CD4-positive, alpha-beta memory T cell (primary cell): ENCODE data around the gene KRTAP5-2. TPM values are rescaled to one million over a fixed set of nuclear protein-coding genes. Genes with fewer than 3 reads are reported as not detected.

Experiments used
- CTCF ChIA-PET: fragments of 350-600 bp; sonication (Branson Sonifier 250); formaldehyde crosslinking; loops from one replicate; lab custom pipeline; 2021; ENCODE audit warnings: inconsistent platforms; ENCODE audit not compliant: partially characterized antibody; lab: Charles Lee
- POLR2A ChIA-PET: fragments of 350-600 bp; sonication (Branson Sonifier 250); formaldehyde crosslinking; loops from one replicate; lab custom pipeline; 2021; ENCODE audit not compliant: partially characterized antibody; lab: Charles Lee
- DNase-seq, 5 donors: peaks; one replicate each; pipeline versions ENCODE4 v3.0.0 to v3.0.0-alpha.2; 2020 to 2022; ENCODE audit warnings: mixed read lengths in 1 of 5
- H3K27ac ChIP-seq: one replicate; pipeline ENCODE4 v1.7.0; 2013; ENCODE audit warnings: low read depth, low read length
- H3K27me3 ChIP-seq: 2 replicates; pipeline ENCODE4 v1.7.0; 2013; ENCODE audit warnings: mild to moderate bottlenecking, low read length, moderate library complexity; ENCODE audit not compliant: insufficient read depth
- H3K36me3 ChIP-seq: 2 replicates; pipeline ENCODE4 v1.7.0; 2013; ENCODE audit warnings: mild to moderate bottlenecking, low read length, moderate library complexity; ENCODE audit not compliant: insufficient read depth
- H3K4me1 ChIP-seq: 2 replicates; pipeline ENCODE4 v1.7.0; 2013; ENCODE audit warnings: mild to moderate bottlenecking, low read length, moderate library complexity; ENCODE audit not compliant: insufficient read depth
- H3K4me3 ChIP-seq, 2 donors: one replicate each; pipeline ENCODE4 v1.7.0; 2013; ENCODE audit warnings: low read length in 2 of 2, mild to moderate bottlenecking in 1 of 2
- H3K9me3 ChIP-seq, 2 donors: one replicate each; pipeline ENCODE4 v1.7.0; 2013; ENCODE audit warnings: low read length in 2 of 2, control low read depth in 1 of 2; ENCODE audit not compliant: control insufficient read depth in 1 of 2
- H3K27ac Mint-ChIP-seq, 7 donors: one replicate each; pipeline ENCODE4 v1.8.0; 2020 to 2021; ENCODE audit warnings: mixed read lengths in 7 of 7, mild to moderate bottlenecking in 6 of 7, inconsistent platforms in 3 of 7, moderate library complexity in 3 of 7
- H3K27me3 Mint-ChIP-seq, 2 donors: one replicate each; pipeline ENCODE4 v1.8.0; 2020 to 2021; ENCODE audit warnings: mixed read lengths in 2 of 2
- H3K36me3 Mint-ChIP-seq, 2 donors: one replicate each; pipeline ENCODE4 v1.8.0; 2020 to 2021; ENCODE audit warnings: mixed read lengths in 2 of 2, inconsistent platforms in 1 of 2, mild to moderate bottlenecking in 1 of 2
- H3K4me1 Mint-ChIP-seq, 4 donors: one replicate each; pipeline ENCODE4 v1.8.0; 2020 to 2021; ENCODE audit warnings: mixed read lengths in 4 of 4, mild to moderate bottlenecking in 1 of 4
- H3K4me3 Mint-ChIP-seq, 8 donors: one replicate each; pipeline ENCODE4 v1.8.0; 2020 to 2021; ENCODE audit warnings: mixed read lengths in 8 of 8, mild to moderate bottlenecking in 7 of 8, moderate library complexity in 6 of 8, inconsistent platforms in 3 of 8
- H3K9me3 Mint-ChIP-seq, 8 donors: one replicate each; pipeline ENCODE4 v1.8.0; 2020 to 2021; ENCODE audit warnings: mixed read lengths in 8 of 8, mild to moderate bottlenecking in 5 of 8, inconsistent platforms in 3 of 8, moderate library complexity in 1 of 8
- intact Hi-C: fragments of 100-400 bp; cut with micrococcal nuclease; formaldehyde crosslinking; loops from one replicate; pipeline ENCODE4 v1.15.1; 2023
- polyA plus RNA-seq, 2 donors: library from polyadenylated mRNA; unstranded; fragments of 300-500 nt; fragmentation: Illumina TruSeq; gene quantifications; one replicate each; pipeline ENCODE4 v1.2.3, GENCODE V29; 2021
- total RNA-seq, 2 experiments: library from RNA; stranded (reverse); gene quantifications; one replicate each; pipeline ENCODE4 v1.2.3, GENCODE V29; 2021

KRTAP5-2 gene
- total and polyA plus RNA-seq, 4 experiments from 2014 or later = not detected

DNA sequence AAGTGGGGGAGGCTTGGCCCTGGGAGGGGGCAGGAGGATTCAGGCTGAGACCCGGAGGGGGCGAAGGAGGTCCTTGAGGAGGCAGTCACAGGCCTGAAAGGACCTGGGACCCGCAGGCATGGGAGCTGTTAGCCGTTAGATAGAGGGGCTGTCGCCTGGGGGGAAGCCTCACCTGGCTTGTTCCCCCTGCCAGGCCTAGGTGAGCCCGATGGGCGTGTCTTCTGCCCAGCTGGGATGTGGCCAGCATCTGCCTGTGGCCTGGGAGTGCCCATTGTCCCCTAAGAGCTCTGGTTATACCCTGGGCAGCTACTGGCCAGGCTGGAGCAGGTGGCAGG, 24.2 kb downstream of the KRTAP5-2 start:
- Mint-ChIP-seq H3K27ac (peak overlapping the region; percentile 91 to 97 (median 95)), H3K4me1 (peaks cover 7 to 26% (median 10%) of the 10 kb centered on the region in 4 donors), H3K4me3 (peak overlapping the region; percentile 78 to 95 (median 86)), H3K9me3 (peaks cover 0 to 11% (median 3%) of the 10 kb centered on the region in 8 donors), H3K36me3 (peaks cover 0 to 7% of the 10 kb centered on the region in 2 donors), H3K27me3 (no peaks in the 10 kb centered on the region)
- CTCF ChIA-PET = interaction anchor here (0.8 to 5.4 kb wide), 16 partner anchors 8 to 371 kb away, joined by 3 to 54 read pairs (median 7); partner anchors contain the start of gene KRTAP5-1
- POLR2A ChIA-PET = interaction anchor here (0.6 to 5.7 kb wide), 13 partner anchors 9 to 369 kb away, joined by 3 to 72 read pairs (median 6); partner anchors contain the start of gene TOLLIP
- DNase-seq = peak in 1 of 5 donors; percentile 56
- Histone ChIP-seq H3K4me1 (peaks cover 30% of the 10 kb centered on the region), H3K4me3 (peak overlapping the region; percentile 42 to 58), H3K36me3 (no peaks in the 10 kb centered on the region), H3K27me3 (no peaks in the 10 kb centered on the region), H3K9me3 (no peaks in the 10 kb centered on the region), H3K27ac (peak overlapping the region; percentile 92)
- intact Hi-C loops = loop anchor here (1.0 to 5.0 kb wide), 7 partner anchors 15 to 310 kb away; partner anchors contain the start of gene TOLLIP

- peak overlapping the region; percentile 78 to 95 (median 86) for H3K4me3 Mint-ChIP-seq
- Histone ChIP-seq H3K27ac (peak overlapping the region; percentile 92), H3K36me3 (no peaks in the 10 kb centered on the region), H3K4me1 (peaks cover 30% of the 10 kb centered on the region), H3K27me3 (no peaks in the 10 kb centered on the region), H3K4me3 (peak overlapping the region; percentile 42 to 58), H3K9me3 (no peaks in the 10 kb centered on the region)
- DNase-seq = peak; percentile 38 to 76 (median 51)
- H3K9me3 Mint-ChIP-seq = peaks cover 0 to 6% (median 0%) of the 10 kb centered on the region in 8 donors
- H3K27me3 Mint-ChIP-seq = no peaks in the 10 kb centered on the region
- POLR2A ChIA-PET = interaction anchor here (0.6 to 5.7 kb wide), 11 partner anchors 8 to 369 kb away, joined by 3 to 72 read pairs (median 5); partner anchors contain the start of genes LSP1 and TOLLIP
- H3K4me1 Mint-ChIP-seq = peaks cover 7 to 32% (median 10%) of the 10 kb centered on the region in 4 donors
- peaks cover 0 to 3% of the 10 kb centered on the region in 2 donors for H3K36me3 Mint-ChIP-seq
- CTCF ChIA-PET = interaction anchor here (0.8 to 3.6 kb wide), 12 partner anchors 8 to 371 kb away, joined by 3 to 54 read pairs (median 8); partner anchors contain the start of gene KRTAP5-1
- intact Hi-C loops = loop anchor here (5.0 kb wide), 1 partner anchor 191 kb away; no protein-coding TSS in a partner anchor
- peak overlapping the region; percentile 91 to 97 (median 95) for H3K27ac Mint-ChIP-seq
These were observed 24.8 kb downstream of the KRTAP5-2 start for GRCh38 chr11:1573077-1573902.

DNA sequence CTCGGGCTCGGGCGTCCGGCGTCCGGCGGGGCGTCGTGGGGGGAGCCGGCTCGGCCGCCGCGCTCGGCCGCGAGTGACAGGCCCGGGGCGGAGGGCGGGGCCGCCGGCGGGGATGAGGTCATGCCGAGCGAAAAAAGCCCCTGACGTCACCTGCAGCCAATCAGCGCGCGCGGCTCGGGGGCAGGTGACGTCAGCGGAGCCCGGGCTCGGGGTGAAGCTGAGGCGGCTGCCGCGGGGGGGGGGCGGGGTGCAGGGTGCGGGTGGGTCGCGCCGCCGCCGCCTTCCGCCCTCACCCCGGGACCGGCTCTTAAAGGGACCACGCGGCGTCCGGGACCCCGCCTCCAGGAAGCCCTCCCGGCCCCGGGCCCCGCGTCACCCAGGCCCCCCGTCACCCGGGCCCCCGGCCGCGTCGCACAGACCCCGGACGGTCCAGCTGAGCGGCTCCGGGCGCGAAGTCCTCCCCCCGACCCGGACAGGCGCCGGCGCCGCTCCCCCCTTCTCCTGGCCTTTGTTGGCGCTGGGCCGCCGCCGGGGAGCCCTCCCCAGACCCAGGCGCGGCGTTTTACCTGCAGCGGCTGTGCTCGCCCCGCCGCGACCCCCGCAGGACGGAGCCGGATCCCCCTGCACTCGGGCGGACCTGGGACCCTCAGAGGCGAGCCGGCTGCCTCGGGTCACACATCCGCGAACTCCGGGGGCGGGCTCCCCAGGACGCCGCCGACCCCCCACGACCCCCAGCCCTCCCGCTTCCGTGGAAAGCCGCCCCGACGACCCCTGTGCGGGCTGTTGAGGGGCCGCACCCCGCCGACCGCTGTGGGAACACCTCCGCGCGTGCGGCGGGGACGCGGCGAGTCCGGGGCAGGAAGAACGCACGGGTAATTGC, 25.7 kb downstream of the KRTAP5-2 start, which contains the start of gene DUSP8:
DUSP8 (minus strand) TSS at position 75 of the 880 bp plus-strand sequence. CDS start 6,445 bp downstream, outside the sequence.
- Histone ChIP-seq H3K27me3 (no peaks in the 10 kb centered on the region), H3K4me3 (peak within 1 kb of the TSS; percentile 42 to 58), H3K4me1 (peaks cover 30% of the 10 kb centered on the region), H3K9me3 (no peaks in the 10 kb centered on the region), H3K27ac (peak within 1 kb of the TSS; percentile 92), H3K36me3 (no peaks in the 10 kb centered on the region)
- DNase-seq = peak; percentile 94 to 96 (median 96)
- CTCF ChIA-PET = interaction anchor here (3.0 to 3.6 kb wide), 2 partner anchors 11 to 26 kb away, joined by 15 to 54 read pairs; partner anchors contain the start of gene KRTAP5-1
- no peaks in the 10 kb centered on the region for H3K27me3 Mint-ChIP-seq
- H3K36me3 Mint-ChIP-seq = no peaks in the 10 kb centered on the region
- POLR2A ChIA-PET = interaction anchor here (0.7 to 5.7 kb wide), 7 partner anchors 17 to 310 kb away, joined by 3 to 72 read pairs (median 6); partner anchors contain the start of genes LSP1 and TOLLIP
- peak within 1 kb of the TSS; percentile 86 to 97 (median 95) for H3K27ac Mint-ChIP-seq
- peaks cover 0 to 3% (median 0%) of the 10 kb centered on the region in 8 donors for H3K9me3 Mint-ChIP-seq
- H3K4me1 Mint-ChIP-seq = peaks cover 7 to 33% (median 10%) of the 10 kb centered on the region in 4 donors
- H3K4me3 Mint-ChIP-seq = peak within 1 kb of the TSS; percentile 73 to 95 (median 86)
- intact Hi-C loops = loop anchor here (5.0 kb wide), 1 partner anchor 190 kb away; no protein-coding TSS in a partner anchor

DNA sequence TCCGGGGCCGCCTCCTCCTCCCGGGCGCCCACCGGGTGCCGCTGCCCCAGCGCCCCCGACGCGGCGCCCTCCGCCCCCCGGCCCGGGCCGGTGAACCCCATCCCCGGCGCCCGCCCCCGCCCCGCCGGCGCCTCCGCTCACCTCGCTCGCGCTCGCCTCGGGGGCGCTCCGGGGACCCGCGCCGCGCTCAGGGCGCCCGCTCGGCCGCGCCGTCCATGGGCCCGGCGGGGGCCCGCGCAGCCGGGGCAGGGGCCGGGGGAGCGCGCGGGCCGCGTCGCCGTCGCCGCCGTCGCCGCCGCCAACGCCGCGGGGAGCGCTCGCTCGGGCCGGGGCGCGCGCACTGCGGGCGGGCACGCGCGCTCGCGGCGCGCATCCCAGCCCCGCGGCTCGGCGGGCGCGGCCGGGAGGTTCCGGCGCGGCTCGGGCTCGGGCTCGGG, 26.3 kb downstream of the KRTAP5-2 start:
- no peaks in the 10 kb centered on the region for H3K36me3 Mint-ChIP-seq
- peaks cover 30% of the 10 kb centered on the region for H3K4me1 ChIP-seq
- DNase-seq = no peak
- H3K27ac ChIP-seq = peak overlapping the region; percentile 63
- ChIA-PET POLR2A (interaction anchor here (0.7 to 5.7 kb wide), 5 partner anchors 18 to 309 kb away, joined by 3 to 72 read pairs (median 5); partner anchors contain the start of genes LSP1 and TOLLIP), CTCF (interaction anchor here (0.6 kb wide), 1 partner anchor 130 kb away, joined by 3 read pairs; no protein-coding TSS in a partner anchor)
- H3K36me3 ChIP-seq = no peaks in the 10 kb centered on the region
- peaks cover 7 to 36% (median 10%) of the 10 kb centered on the region in 4 donors for H3K4me1 Mint-ChIP-seq
- H3K9me3 ChIP-seq = no peaks in the 10 kb centered on the region
- H3K27me3 Mint-ChIP-seq = no peaks in the 10 kb centered on the region
- H3K4me3 Mint-ChIP-seq = no peak overlapping the region
- peaks cover 0 to 3% (median 0%) of the 10 kb centered on the region in 8 donors for H3K9me3 Mint-ChIP-seq
- intact Hi-C loops = loop anchor here (5.0 kb wide), 1 partner anchor 189 kb away; no protein-coding TSS in a partner anchor
- H3K27me3 ChIP-seq = no peaks in the 10 kb centered on the region
- no peak overlapping the region for H3K27ac Mint-ChIP-seq
- H3K4me3 ChIP-seq = peak overlapping the region in 1 of 2 donors; percentile 44

DNA sequence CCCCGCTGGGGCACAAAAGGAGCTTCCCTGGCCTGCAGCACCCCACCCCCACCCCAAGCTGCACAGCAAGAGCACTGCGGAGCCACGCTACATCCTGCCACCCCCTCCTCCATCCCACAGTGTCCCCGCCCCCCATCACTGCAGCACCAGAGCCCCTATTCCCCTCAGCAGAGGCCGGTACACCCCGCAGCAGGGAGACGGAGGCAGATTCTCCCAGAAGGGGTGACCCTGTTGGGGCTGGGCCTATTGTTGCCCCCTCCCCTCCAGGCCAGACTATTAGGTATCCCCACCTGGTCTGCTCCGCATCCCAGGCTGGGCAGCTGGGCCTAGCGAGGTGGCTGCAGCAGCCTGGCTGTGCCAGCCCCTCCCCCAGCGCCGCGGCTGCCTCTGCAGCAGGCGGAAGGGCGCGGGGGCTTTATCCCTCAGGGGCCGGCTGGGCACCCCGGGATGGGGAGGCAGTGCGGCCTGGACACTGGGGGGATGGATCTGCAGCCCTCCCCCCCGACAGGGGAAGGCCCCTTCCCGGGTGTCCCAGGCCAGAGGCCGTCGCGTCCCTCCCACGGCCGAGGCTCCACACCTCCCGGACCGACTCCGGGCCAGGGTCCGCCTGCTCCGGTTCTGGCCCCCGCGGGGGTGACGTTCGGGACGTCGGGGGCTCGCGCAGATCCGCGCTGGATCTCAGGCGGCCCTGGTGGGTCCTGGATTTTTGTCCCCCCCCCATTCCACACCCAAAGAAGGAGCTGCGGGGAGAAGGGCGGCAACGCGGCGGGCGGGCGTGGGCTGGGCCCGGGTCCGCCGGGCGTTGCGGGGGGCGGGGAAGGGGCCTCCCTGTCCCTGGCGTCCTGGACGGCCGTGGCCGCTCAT, 27.0 kb downstream of the KRTAP5-2 start:
- H3K4me1 ChIP-seq = peaks cover 30% of the 10 kb centered on the region
- peak overlapping the region; percentile 59 to 81 (median 74) for H3K4me3 Mint-ChIP-seq
- intact Hi-C loops = loop anchor here (5.0 kb wide), 1 partner anchor 189 kb away; no protein-coding TSS in a partner anchor
- H3K27ac Mint-ChIP-seq = peak overlapping the region; percentile 70 to 87 (median 83)
- H3K27ac ChIP-seq = peak overlapping the region; percentile 63
- H3K4me3 ChIP-seq = peak overlapping the region; percentile 23 to 44
- H3K27me3 ChIP-seq = no peaks in the 10 kb centered on the region
- peaks cover 0 to 3% (median 0%) of the 10 kb centered on the region in 8 donors for H3K9me3 Mint-ChIP-seq
- DNase-seq = peak in 3 of 5 donors; percentile 33 to 47 (median 40)
- ChIA-PET POLR2A (interaction anchor here (1.3 to 5.7 kb wide), 3 partner anchors 18 to 262 kb away, joined by 5 to 72 read pairs (median 54); partner anchors contain the start of gene TOLLIP), CTCF (interaction anchor here (0.6 kb wide), 1 partner anchor 130 kb away, joined by 3 read pairs; no protein-coding TSS in a partner anchor)
- no peaks in the 10 kb centered on the region for H3K36me3 ChIP-seq
- H3K27me3 Mint-ChIP-seq = no peaks in the 10 kb centered on the region
- H3K36me3 Mint-ChIP-seq = no peaks in the 10 kb centered on the region
- H3K4me1 Mint-ChIP-seq = peaks cover 7 to 37% (median 10%) of the 10 kb centered on the region in 4 donors
- H3K9me3 ChIP-seq = no peaks in the 10 kb centered on the region
